Sigmoid colon (tissue), 4 donors: ENCODE results near the gene GJA3.

Experiments used
- EP300 ChIP-seq, 4 donors: sonication (generic); formaldehyde crosslinking; IDR thresholded peaks; one replicate each; pipeline ENCODE4 v1.6.1; 2017; ENCODE audit warnings: antibody characterized with exemption in 4 of 4
- TF ChIP-seq, protein P1 (sequence below), 4 experiments: fragments of 450-650 bp in 3 of 4; fragments of 200-600 bp in 1 of 4; IDR thresholded peaks; one replicate each; pipeline ENCODE4 v1.5.1; 2016 to 2019; ENCODE audit warnings: antibody characterized with exemption in 4 of 4, mild to moderate bottlenecking in 3 of 4, moderate library complexity in 2 of 4

DNA sequence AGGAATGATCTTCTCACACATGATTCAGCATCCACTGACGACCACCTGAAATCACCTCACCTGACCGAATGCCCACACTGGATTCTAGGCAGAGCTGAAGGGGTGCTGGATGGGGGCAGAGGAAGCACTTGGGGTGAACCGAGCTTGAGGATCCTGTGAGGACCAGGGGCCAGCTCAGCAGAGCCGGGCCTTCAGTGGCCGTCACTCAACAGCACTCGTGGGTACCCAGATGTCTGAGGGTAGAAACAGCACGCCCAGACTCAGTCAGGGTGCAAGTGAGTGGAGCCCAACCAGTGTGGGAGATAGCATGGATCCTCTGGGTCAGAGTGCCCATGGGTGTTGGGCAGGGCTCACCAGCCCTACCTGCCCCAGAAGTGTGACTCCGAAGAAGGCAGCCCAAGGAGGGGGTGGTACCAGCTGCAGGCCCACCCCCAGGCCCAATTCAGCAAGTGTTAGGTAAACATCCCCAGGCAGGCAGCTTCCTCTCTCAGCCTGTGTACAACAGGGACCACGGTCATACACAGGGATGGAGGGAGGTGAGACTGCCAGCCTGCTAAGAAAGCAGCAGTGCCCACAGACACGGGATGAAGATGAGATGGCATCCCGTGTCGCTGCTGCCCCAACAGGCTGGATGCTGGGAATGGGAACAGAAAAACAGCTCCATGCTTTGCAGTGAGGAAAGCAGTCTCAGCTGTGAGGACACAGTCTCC, 16.6 kb downstream of the GJA3 start:
- TF ChIP-seq, protein P1, sequence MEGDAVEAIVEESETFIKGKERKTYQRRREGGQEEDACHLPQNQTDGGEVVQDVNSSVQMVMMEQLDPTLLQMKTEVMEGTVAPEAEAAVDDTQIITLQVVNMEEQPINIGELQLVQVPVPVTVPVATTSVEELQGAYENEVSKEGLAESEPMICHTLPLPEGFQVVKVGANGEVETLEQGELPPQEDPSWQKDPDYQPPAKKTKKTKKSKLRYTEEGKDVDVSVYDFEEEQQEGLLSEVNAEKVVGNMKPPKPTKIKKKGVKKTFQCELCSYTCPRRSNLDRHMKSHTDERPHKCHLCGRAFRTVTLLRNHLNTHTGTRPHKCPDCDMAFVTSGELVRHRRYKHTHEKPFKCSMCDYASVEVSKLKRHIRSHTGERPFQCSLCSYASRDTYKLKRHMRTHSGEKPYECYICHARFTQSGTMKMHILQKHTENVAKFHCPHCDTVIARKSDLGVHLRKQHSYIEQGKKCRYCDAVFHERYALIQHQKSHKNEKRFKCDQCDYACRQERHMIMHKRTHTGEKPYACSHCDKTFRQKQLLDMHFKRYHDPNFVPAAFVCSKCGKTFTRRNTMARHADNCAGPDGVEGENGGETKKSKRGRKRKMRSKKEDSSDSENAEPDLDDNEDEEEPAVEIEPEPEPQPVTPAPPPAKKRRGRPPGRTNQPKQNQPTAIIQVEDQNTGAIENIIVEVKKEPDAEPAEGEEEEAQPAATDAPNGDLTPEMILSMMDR (IDR thresholded peaks at IDR 0.05) = no peak
- TF ChIP-seq EP300 (IDR thresholded peaks at IDR 0.05) = no peak
